ENCODE results near the gene SGTA. TPM values are rescaled to one million over a fixed set of nuclear protein-coding genes. Genes with fewer than 3 reads are reported as not detected.

SGTA gene
- total and polyA plus RNA-seq, 2 of the 13 experiments (the other 11 are each of a cell fraction or from before 2014, with no cell fraction given), result 43.9 to 47.4 TPM

- no peak for TF ChIP-seq TBP (CRISPR knock-in tag; IDR thresholded peaks at IDR 0.05)
- TF ChIP-seq ZNF816 (CRISPR knock-in tag; IDR thresholded peaks at IDR 0.05; ENCODE audit: borderline replicate concordance), result no peak
- peak; percentile 30; the same call in 1 of the 2 replicates for TF ChIP-seq SKIL (CRISPR knock-in tag; IDR thresholded peaks at IDR 0.05; ENCODE audit: borderline replicate concordance)
- no peak for TF ChIP-seq TCF12 (IDR thresholded peaks at IDR 0.05)
- TF ChIP-seq TCF12 (CRISPR knock-in tag; IDR thresholded peaks at IDR 0.05), result no peak
- no peak for TF ChIP-seq PRDM10 (CRISPR knock-in tag; IDR thresholded peaks at IDR 0.05; ENCODE audit: low read depth)
- no peak for TF ChIP-seq ZNF652 (CRISPR knock-in tag; IDR thresholded peaks at IDR 0.05; ENCODE audit: borderline replicate concordance, low read depth)
- TF ChIP-seq ZNF557 (CRISPR knock-in tag; IDR thresholded peaks at IDR 0.05), result no peak
- TF ChIP-seq NFIB (CRISPR knock-in tag; IDR thresholded peaks at IDR 0.05; ENCODE audit: borderline replicate concordance), result no peak
- TF ChIP-seq SOX13 (IDR thresholded peaks at IDR 0.05), result no peak
- TF ChIP-seq SOX13 (CRISPR knock-in tag; conservative IDR thresholded peaks at IDR 0.05 in 1 of 2, IDR thresholded peaks at IDR 0.05 in 1 of 2), result peak in 1 of 2 experiments; percentile 25; a peak in 1 of 4 replicates
- no peak for TF ChIP-seq BORCS8-MEF2B (CRISPR knock-in tag; IDR thresholded peaks at IDR 0.05)
- TF ChIP-seq ZNF432 (CRISPR knock-in tag; IDR thresholded peaks at IDR 0.05; ENCODE audit: borderline replicate concordance), result no peak
- TF ChIP-seq ZBTB38 (CRISPR knock-in tag; IDR thresholded peaks at IDR 0.05), result 0 out of 2 replicates have a peak, but pooled peaks have one; percentile 29
Observed at GRCh38 chr19:2788237-2788636, 5.2 kb upstream of the SGTA start (continued).

All from HepG2 (cell line).